Measurements from ENCODE around the gene PWWP2B. TPM values are rescaled to one million over a fixed set of nuclear protein-coding genes. Genes with fewer than 3 reads are reported as not detected.

Gene PWWP2B
- total and polyA plus RNA-seq, 2 of the 8 experiments (the other 6 are each of a cell fraction or from before 2014, with no cell fraction given) = 5.3 to 10.8 TPM

- TF ChIP-seq CHD7 (IDR thresholded peaks at IDR 0.05; ENCODE audit: insufficient replicate concordance, low read length) (no peak), CHD1 (IDR thresholded peaks at IDR 0.05; ENCODE audit: low read depth, low read length) (no peak), YY1 (IDR thresholded peaks at IDR 0.05; ENCODE audit: low read depth, low read length) (no peak), JUND (IDR thresholded peaks at IDR 0.05; ENCODE audit: low read length) (no peak), SRF (IDR thresholded peaks at IDR 0.05; ENCODE audit: low read depth, low read length) (no peak), POLR2A (IDR thresholded peaks at IDR 0.05; ENCODE audit: control extremely low read depth in 1 of 2, low read depth in 2 of 2, low read length in 2 of 2) (no peak), ZNF274 (IDR thresholded peaks at IDR 0.05; ENCODE audit: borderline replicate concordance, extremely low read depth, low read length) (no peak), RBBP5 (IDR thresholded peaks at IDR 0.05; ENCODE audit: borderline replicate concordance, low read depth, low read length) (no peak), FOSL1 (IDR thresholded peaks at IDR 0.05; ENCODE audit: insufficient read depth, low read depth, low read length) (no peak), BRCA1 (IDR thresholded peaks at IDR 0.05; ENCODE audit: low read depth, low read length) (no peak), SIRT6 (IDR thresholded peaks at IDR 0.05; ENCODE audit: low read length) (no peak)
Observed at GRCh38 chr10:132462463-132463332, 65.7 kb downstream of the PWWP2B start (continued).

Data from H1 (cell line).